22Rv1 (cell line): Measurements from ENCODE around the gene DUSP12.

Source experiments
- ZFX ChIP-seq: fragments of 450-650 bp; IDR thresholded peaks from 2 replicates; pipeline ENCODE4 v1.6.1; 2017; ENCODE audit warnings: antibody characterized with exemption, borderline replicate concordance
- TF ChIP-seq, protein P1 (sequence below): fragments of 450-650 bp; IDR thresholded peaks from 2 replicates; pipeline ENCODE4 v1.5.1; 2017; ENCODE audit warnings: mild to moderate bottlenecking

DNA sequence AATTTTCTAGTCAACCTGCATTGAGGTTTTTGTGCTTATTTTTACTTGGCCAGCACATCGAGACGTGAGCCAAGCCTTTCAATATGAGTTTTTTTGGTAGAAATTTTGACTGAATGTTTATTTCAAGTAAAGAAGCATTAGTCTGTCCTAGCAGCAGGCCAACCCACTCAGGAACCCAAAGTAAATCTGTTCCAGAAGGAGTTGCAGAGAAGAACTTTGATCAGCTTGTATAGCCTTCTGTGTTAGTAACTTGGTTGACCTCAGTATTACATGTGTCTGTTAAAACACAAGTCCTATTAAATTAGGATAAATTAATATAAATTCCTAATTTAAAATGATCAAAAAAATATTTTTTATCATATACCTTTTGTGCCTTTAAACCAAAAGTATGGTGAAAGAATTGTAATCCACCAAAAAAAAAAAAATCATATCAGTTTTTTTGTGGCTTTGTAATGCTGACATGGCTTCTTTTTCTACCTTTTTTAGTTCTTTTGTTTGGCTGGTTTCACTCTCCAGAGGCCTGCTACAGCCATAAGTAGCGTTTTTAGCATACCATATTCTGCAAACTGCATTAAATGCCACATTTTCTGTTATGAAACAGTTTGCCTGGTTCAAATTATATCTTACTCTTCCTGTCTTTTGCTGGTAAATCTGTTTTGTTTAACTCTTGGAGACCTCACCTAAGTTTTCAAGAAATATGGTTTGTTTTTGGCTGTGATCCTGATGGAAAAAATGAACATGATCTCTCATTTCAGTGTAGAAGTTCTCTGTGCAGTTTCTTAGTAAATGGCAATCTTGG, 56.0 kb downstream of the DUSP12 start:
- TF ChIP-seq, protein P1, sequence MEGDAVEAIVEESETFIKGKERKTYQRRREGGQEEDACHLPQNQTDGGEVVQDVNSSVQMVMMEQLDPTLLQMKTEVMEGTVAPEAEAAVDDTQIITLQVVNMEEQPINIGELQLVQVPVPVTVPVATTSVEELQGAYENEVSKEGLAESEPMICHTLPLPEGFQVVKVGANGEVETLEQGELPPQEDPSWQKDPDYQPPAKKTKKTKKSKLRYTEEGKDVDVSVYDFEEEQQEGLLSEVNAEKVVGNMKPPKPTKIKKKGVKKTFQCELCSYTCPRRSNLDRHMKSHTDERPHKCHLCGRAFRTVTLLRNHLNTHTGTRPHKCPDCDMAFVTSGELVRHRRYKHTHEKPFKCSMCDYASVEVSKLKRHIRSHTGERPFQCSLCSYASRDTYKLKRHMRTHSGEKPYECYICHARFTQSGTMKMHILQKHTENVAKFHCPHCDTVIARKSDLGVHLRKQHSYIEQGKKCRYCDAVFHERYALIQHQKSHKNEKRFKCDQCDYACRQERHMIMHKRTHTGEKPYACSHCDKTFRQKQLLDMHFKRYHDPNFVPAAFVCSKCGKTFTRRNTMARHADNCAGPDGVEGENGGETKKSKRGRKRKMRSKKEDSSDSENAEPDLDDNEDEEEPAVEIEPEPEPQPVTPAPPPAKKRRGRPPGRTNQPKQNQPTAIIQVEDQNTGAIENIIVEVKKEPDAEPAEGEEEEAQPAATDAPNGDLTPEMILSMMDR, result no peak
- TF ChIP-seq ZFX, result no peak
